ENCODE results near the gene UGT1A4. TPM values are rescaled to one million over a fixed set of nuclear protein-coding genes. Genes with fewer than 3 reads are reported as not detected.

The UGT1A4 gene
- total and polyA plus RNA-seq, 9 of the 15 experiments (the other 6 are each of a cell fraction or from before 2014, with no cell fraction given) = not detected

GRCh38 chr2:233796254-233796653 lies 77.7 kb downstream of the UGT1A4 start:
- no peak for FAIRE-seq
- no peak overlapping the region for H2AFZ ChIP-seq (ENCODE audit: low read depth, low read length)
- H3K9me1 ChIP-seq (ENCODE audit: control insufficient read depth, insufficient read depth, low read length) = no peaks in the 10 kb centered on the region
- no peaks in the 10 kb centered on the region for H3K79me2 ChIP-seq (ENCODE audit: control insufficient read depth, insufficient read depth, low read length)
- no peak for DNase-seq (ENCODE audit: extremely low read depth in 1 of 4, low spot score in 3 of 4)
- H3K4me2 ChIP-seq (ENCODE audit: insufficient read depth, low read length) = no peak overlapping the region
- ChIA-PET POLR2A (no interaction called here), CTCF (ENCODE audit: low intra/inter-chr PET ratio) (no interaction called here)
- no TSS peak for BruUV-seq (replicated peaks)
- no peak overlapping the region for H3K9ac ChIP-seq (ENCODE audit: insufficient read depth in 1 of 2, low read depth in 2 of 2, low read length in 2 of 2)
- in situ Hi-C loops (cut with MboI) (no loop called here), intact Hi-C loops (cut with micrococcal nuclease) (no loop called here)
- TF ChIP-seq USF1 (CRISPR knock-in tag; IDR thresholded peaks at IDR 0.05) = no peak
- no peak for TF ChIP-seq ZNF76 (CRISPR knock-in tag; IDR thresholded peaks at IDR 0.05; ENCODE audit: borderline replicate concordance)
- TF ChIP-seq TCF15 (CRISPR knock-in tag; IDR thresholded peaks at IDR 0.05) = no peak
- TF ChIP-seq ZNF655 (CRISPR knock-in tag; IDR thresholded peaks at IDR 0.05) = no peak
- TF ChIP-seq HBP1 (CRISPR knock-in tag; IDR thresholded peaks at IDR 0.05) = no peak
- TF ChIP-seq TBP (optimal IDR thresholded peaks at IDR 0.05; ENCODE audit: low read depth, low read length) = no peak
- no peak for TF ChIP-seq NR4A1 (CRISPR knock-in tag; IDR thresholded peaks at IDR 0.05)
- TF ChIP-seq NR4A1 (tag; IDR thresholded peaks at IDR 0.05) = no peak
- no peak for TF ChIP-seq ZNF586 (CRISPR knock-in tag; conservative IDR thresholded peaks at IDR 0.05)
- TF ChIP-seq NFIC (IDR thresholded peaks at IDR 0.05) = no peak
- TF ChIP-seq DIDO1 (tag; IDR thresholded peaks at IDR 0.05; ENCODE audit: low read depth) = no peak
- no peak for TF ChIP-seq FOXK2 (conservative IDR thresholded peaks at IDR 0.05 in 1 of 2, IDR thresholded peaks at IDR 0.05 in 1 of 2; ENCODE audit: low read depth in 2 of 2)
- no peak for TF ChIP-seq ADNP (tag; IDR thresholded peaks at IDR 0.05)
- TF ChIP-seq FOXK1 (CRISPR knock-in tag; IDR thresholded peaks at IDR 0.05; ENCODE audit: borderline replicate concordance) = no peak
- TF ChIP-seq MAZ (CRISPR knock-in tag; conservative IDR thresholded peaks at IDR 0.05 in 1 of 2, IDR thresholded peaks at IDR 0.05 in 1 of 2) = no peak
- no peak for TF ChIP-seq TAF7 (tag; IDR thresholded peaks at IDR 0.05)
- TF ChIP-seq MYNN (IDR thresholded peaks at IDR 0.05) = no peak
- no peak for TF ChIP-seq MYNN (CRISPR knock-in tag; IDR thresholded peaks at IDR 0.05)
- peaks cover 0 to 33% of the 10 kb centered on the region in 2 experiments; a peak in 2 of 5 replicates for H3K27me3 ChIP-seq (ENCODE audit: control insufficient read depth in 2 of 2, insufficient read depth in 2 of 2, low read length in 2 of 2)
- 0% methylated on average over 3 of the region's 9 CpGs for WGBS (ENCODE audit: insufficient coverage, low coverage, missing lambda C conversion rate)
- H3K4me3 ChIP-seq = no peak overlapping the region
- no peaks in the 10 kb centered on the region for H3K9me3 ChIP-seq (replicated peaks; ENCODE audit: control insufficient read depth, insufficient read depth, low read depth, low read length)
- H3K4me1 ChIP-seq (replicated peaks in 1 of 2; ENCODE audit: control insufficient read depth in 2 of 2, insufficient read depth in 2 of 2, low read length in 2 of 2) = no peaks in the 10 kb centered on the region; a peak in 1 of 5 replicates
- H4K20me1 ChIP-seq (replicated peaks; ENCODE audit: control insufficient read depth, insufficient read depth, low read length) = no peaks in the 10 kb centered on the region
- no peaks in the 10 kb centered on the region for H3K36me3 ChIP-seq (ENCODE audit: control insufficient read depth, insufficient read depth, low read length)
- no peak for ATAC-seq
- no peak overlapping the region for H3K27ac ChIP-seq (ENCODE audit: extremely low read depth, low read depth, low read length)

All from K562 (cell line).